Ovary (tissue), 9 donors: ENCODE data around the gene TMEM115. TPM values are rescaled to one million over a fixed set of nuclear protein-coding genes. Genes with fewer than 3 reads are reported as not detected.
A peak's percentile ranks its signal among the peaks of the same experiment; 100 is the strongest.

Experiments used
- DNase-seq, 5 donors: peaks; one replicate each; pipeline ENCODE4 v3.0.0-alpha.2; 2019 to 2020
- H3K27ac ChIP-seq, 2 donors: fragments of 200-600 bp; one replicate each; pipeline versions ENCODE4 v1.5.1 to v1.8.0; 2019 to 2022
- H3K27me3 ChIP-seq: fragments of 200-600 bp; one replicate; pipeline ENCODE4 v1.8.0; 2022
- H3K36me3 ChIP-seq: fragments of 200-600 bp; sonication (generic); one replicate; pipeline ENCODE4 v1.5.1; 2019
- H3K4me1 ChIP-seq: one replicate; pipeline ENCODE4 v1.8.1; 2013; ENCODE audit warnings: mild to moderate bottlenecking, moderate library complexity; ENCODE audit not compliant: insufficient read depth
- H3K4me3 ChIP-seq: fragments of 200-600 bp; sonication (generic); one replicate; pipeline ENCODE4 v1.5.1; 2017
- H3K9me3 ChIP-seq, 2 donors: fragments of 200-600 bp in 1 of 2; sonication (generic) in 1 of 2; one replicate each; pipeline versions ENCODE4 v1.5.1 to v1.8.1; 2013 to 2019; ENCODE audit warnings: mild to moderate bottlenecking in 1 of 2, moderate library complexity in 1 of 2
- EP300 ChIP-seq: sonication (generic); formaldehyde crosslinking; IDR thresholded peaks from one replicate; pipeline ENCODE4 v1.6.1; 2017; ENCODE audit warnings: antibody characterized with exemption
- POLR2A ChIP-seq: fragments of 450-650 bp; IDR thresholded peaks from one replicate; pipeline ENCODE4 v1.6.1; 2017; ENCODE audit warnings: antibody characterized with exemption, mild to moderate bottlenecking, moderate library complexity
- WGBS, 3 donors: extraction: QIAGEN DNeasy Blood & Tissue Kit in 1 of 3; methylation state at CpG; one replicate each; pipeline versions ENCODE4 v1.1.5 to v1.1.7; 2013 to 2017; 5-methylcytosine and 5-hydroxymethylcytosine counted together
- intact Hi-C, 4 donors: fragments of 100-400 bp; cut with DNase I; formaldehyde crosslinking; loops; one replicate each; pipeline versions ENCODE4 v1.11.0 to v1.15.1; 2022 to 2023
- polyA plus RNA-seq, 2 donors: library from polyadenylated mRNA; stranded (reverse); fragments of 200-250 nt in 1 of 2; fragments of 350-450 nt in 1 of 2; fragmentation: Illumina TruSeq in 1 of 2; extraction: RNeasy Lipid Tissue Mini Kit (QIAGEN cat#74804) in 1 of 2; gene quantifications; one replicate each; pipeline ENCODE4 v1.2.3, GENCODE V29; 2013 to 2014
- total RNA-seq, 7 donors: library from RNA; depleted of rRNA in 2 of 7; stranded (reverse); fragments of >200 nt in 2 of 7; fragmentation: NEBNext Ultra II Directional in 3 of 7; extraction: Animal tissue kit (Norgen Biotek cat#: 25700) in 3 of 7; gene quantifications; one replicate each; pipeline versions ENCODE4 v1.1.0 to v1.2.4, GENCODE V29; 2016 to 2023
- TF ChIP-seq, protein P1 (sequence below), 3 donors: fragments of 450-650 bp in 2 of 3; fragments of 200-600 bp in 1 of 3; IDR thresholded peaks; one replicate each; pipeline versions ENCODE4 v1.5.1 to v1.8.0; 2016 to 2022; ENCODE audit warnings: antibody characterized with exemption in 3 of 3, mild to moderate bottlenecking in 1 of 3
- donor health status: DM: no; HTN: no; CAD: no; lungs with moderate emphysema.
- donor health status: DM: no; HTN: no; CAD: no.
- donor health status: Bipolar disorder and iron deficiency.
- donor health status: DM: yes; HTN: yes; CAD: no.
- donor health status: DM: no; HTN: no; CAD: no.
- donor health status: DM: yes; HTN: yes; CAD: no.

TMEM115 gene
- total and polyA plus RNA-seq, 9 donors = 8.5 to 58.4 (median 36.9) TPM

- Histone ChIP-seq H3K36me3 (no peaks in the 10 kb centered on the region), H3K4me3 (no peak overlapping the region), H3K27me3 (no peaks in the 10 kb centered on the region), H3K27ac (peak overlapping the region; percentile 71 to 95), H3K9me3 (no peaks in the 10 kb centered on the region), H3K4me1 (peaks cover 26% of the 10 kb centered on the region)
- 33 to 40% (median 34%) methylated on average over 4 of the region's 4 CpGs for WGBS, 3 donors
- DNase-seq = peak in 1 of 5 donors; percentile 58
- intact Hi-C loops = loop anchor here in 1 of 4 donors (10.0 kb wide), 1 partner anchor 58 kb away; the partner anchor contains the start of gene SEMA3B
- TF ChIP-seq EP300 (no peak), POLR2A (no peak)
- TF ChIP-seq, protein P1, sequence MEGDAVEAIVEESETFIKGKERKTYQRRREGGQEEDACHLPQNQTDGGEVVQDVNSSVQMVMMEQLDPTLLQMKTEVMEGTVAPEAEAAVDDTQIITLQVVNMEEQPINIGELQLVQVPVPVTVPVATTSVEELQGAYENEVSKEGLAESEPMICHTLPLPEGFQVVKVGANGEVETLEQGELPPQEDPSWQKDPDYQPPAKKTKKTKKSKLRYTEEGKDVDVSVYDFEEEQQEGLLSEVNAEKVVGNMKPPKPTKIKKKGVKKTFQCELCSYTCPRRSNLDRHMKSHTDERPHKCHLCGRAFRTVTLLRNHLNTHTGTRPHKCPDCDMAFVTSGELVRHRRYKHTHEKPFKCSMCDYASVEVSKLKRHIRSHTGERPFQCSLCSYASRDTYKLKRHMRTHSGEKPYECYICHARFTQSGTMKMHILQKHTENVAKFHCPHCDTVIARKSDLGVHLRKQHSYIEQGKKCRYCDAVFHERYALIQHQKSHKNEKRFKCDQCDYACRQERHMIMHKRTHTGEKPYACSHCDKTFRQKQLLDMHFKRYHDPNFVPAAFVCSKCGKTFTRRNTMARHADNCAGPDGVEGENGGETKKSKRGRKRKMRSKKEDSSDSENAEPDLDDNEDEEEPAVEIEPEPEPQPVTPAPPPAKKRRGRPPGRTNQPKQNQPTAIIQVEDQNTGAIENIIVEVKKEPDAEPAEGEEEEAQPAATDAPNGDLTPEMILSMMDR (IDR thresholded peaks at IDR 0.05) = no peak
These were observed 36.2 kb downstream of the TMEM115 start for GRCh38 chr3:50323092-50323600.

- peak within 1 kb of the TSS; percentile 65 for H3K4me3 ChIP-seq
- H3K27me3 ChIP-seq = no peaks in the 10 kb centered on the region
- peaks cover 26% of the 10 kb centered on the region for H3K4me1 ChIP-seq
- H3K9me3 ChIP-seq = no peaks in the 10 kb centered on the region
- 6 to 13% (median 8%) methylated on average over 26 to 31 of the region's 31 CpGs for WGBS, 3 donors
- TF ChIP-seq, protein P1 (IDR thresholded peaks at IDR 0.05) = no peak
- TF ChIP-seq EP300 (no peak), POLR2A (no peak)
- DNase-seq = peak; percentile 84 to 92 (median 89)
- H3K27ac ChIP-seq = peak within 1 kb of the TSS; percentile 71 to 95
- intact Hi-C loops = loop anchor here in 1 of 4 donors (10.0 kb wide), 1 partner anchor 58 kb away; the partner anchor contains the start of gene SEMA3B
- H3K36me3 ChIP-seq = no peaks in the 10 kb centered on the region
These were observed 36.8 kb downstream of the TMEM115 start, which contains the start of gene HYAL2 for GRCh38 chr3:50322386-50323091. HYAL2 (minus strand) TSS chr3:50322745; CDS start chr3:50320489, 2,256 bp downstream.

- Histone ChIP-seq H3K9me3 (no peaks in the 10 kb centered on the region), H3K27ac (peak overlapping the region; percentile 71 to 95), H3K27me3 (no peaks in the 10 kb centered on the region), H3K4me1 (peaks cover 22% of the 10 kb centered on the region), H3K4me3 (peak overlapping the region; percentile 65), H3K36me3 (no peaks in the 10 kb centered on the region)
- TF ChIP-seq, protein P1 (IDR thresholded peaks at IDR 0.05) = no peak
- TF ChIP-seq EP300 (no peak), POLR2A (peak; percentile 42)
- 2 to 6% (median 2%) methylated on average over 13 to 14 of the region's 14 CpGs for WGBS, 3 donors
- no peak for DNase-seq
- intact Hi-C loops = loop anchor here in 1 of 4 donors (10.0 kb wide), 1 partner anchor 57 kb away; the partner anchor contains the start of gene SEMA3B
These were observed 37.3 kb downstream of the TMEM115 start for GRCh38 chr3:50322115-50322385.

DNA sequence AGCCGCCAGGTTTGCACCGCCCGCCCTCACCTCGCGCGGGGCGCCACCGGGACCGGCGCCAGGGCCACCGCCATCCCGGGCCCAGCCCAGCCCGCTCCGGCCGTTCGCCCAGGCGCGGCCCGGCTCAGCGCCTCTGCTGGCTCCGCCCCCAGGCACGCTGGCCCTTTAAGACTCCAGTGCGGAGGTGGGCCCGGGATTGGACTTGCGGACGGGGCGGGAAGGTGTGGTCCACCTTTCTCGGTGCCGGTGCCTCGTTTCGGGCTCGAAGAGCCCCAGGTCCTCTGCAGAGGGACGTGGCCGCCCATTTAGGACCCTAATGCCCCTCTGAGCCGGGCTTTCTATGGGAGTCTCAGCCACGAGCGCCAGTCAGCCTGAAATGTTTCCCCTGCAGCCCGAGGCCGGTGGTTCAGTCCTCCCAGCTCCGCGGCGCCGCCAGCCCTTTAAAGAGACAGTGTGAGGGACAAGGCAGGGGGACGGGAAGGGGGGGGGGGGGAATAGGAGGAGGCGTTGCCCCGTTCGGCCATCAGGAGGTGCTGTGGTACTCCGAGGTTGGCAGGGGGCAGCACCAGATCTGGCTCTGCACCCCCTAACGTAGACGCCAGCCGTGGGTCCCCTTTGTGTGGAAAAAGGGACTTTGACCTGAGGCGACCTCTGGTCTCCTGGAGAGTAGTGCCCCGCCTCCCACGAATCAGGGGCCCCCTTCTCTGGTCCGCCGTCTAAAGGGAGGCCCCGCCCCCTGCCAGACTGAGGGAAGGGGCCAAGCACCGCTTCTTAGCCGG is 37.8 kb downstream of the TMEM115 start:
- no peaks in the 10 kb centered on the region for H3K27me3 ChIP-seq
- peak; percentile 90 to 93 (median 90) for DNase-seq
- H3K4me3 ChIP-seq = peak overlapping the region; percentile 65
- no peak for TF ChIP-seq EP300
- TF ChIP-seq POLR2A = peak; percentile 65
- TF ChIP-seq, protein P1 (IDR thresholded peaks at IDR 0.05) = peak; percentile 46 to 61 (median 46)
- WGBS, 3 donors = 0 to 2% (median 1%) methylated on average over 30 to 59 of the region's 59 CpGs
- H3K4me1 ChIP-seq = peaks cover 22% of the 10 kb centered on the region
- H3K36me3 ChIP-seq = no peaks in the 10 kb centered on the region
- H3K9me3 ChIP-seq = no peaks in the 10 kb centered on the region
- intact Hi-C loops = loop anchor here in 2 of 4 donors (2.0 to 10.0 kb wide), 2 partner anchors 19 to 57 kb away; partner anchors contain the start of genes HYAL1 (in 1 of the 2) and SEMA3B (in 1 of the 2)
- peak overlapping the region; percentile 71 to 95 for H3K27ac ChIP-seq
